Tibial nerve (tissue), 4 donors: ENCODE measurements around the gene GMDS. TPM values are rescaled to one million over a fixed set of nuclear protein-coding genes. Genes with fewer than 3 reads are reported as not detected.

Experiments used
- DNase-seq, 2 donors: peaks; one replicate each; pipeline ENCODE4 v3.0.0-alpha.2; 2019; ENCODE audit warnings: low spot score in 2 of 2
- H3K27ac ChIP-seq, 4 donors: fragments of 200-600 bp; sonication (generic) in 3 of 4; one replicate each; pipeline ENCODE4 v1.5.1; 2017 to 2019; ENCODE audit warnings: mild to moderate bottlenecking in 1 of 4
- H3K27me3 ChIP-seq, 2 donors: fragments of 200-600 bp; sonication (generic) in 1 of 2; one replicate each; pipeline versions ENCODE4 v1.5.1 to v1.6.0; 2017 to 2019
- H3K36me3 ChIP-seq, 3 donors: fragments of 200-600 bp; sonication (generic); one replicate each; pipeline ENCODE4 v1.5.1; 2018 to 2019
- H3K4me1 ChIP-seq, 4 donors: fragments of 200-600 bp; sonication (generic) in 3 of 4; one replicate each; pipeline ENCODE4 v1.5.1; 2017 to 2019
- H3K4me3 ChIP-seq, 4 donors: fragments of 200-600 bp; sonication (generic) in 3 of 4; one replicate each; pipeline ENCODE4 v1.5.1; 2017 to 2019; ENCODE audit warnings: mild to moderate bottlenecking in 1 of 4, moderate library complexity in 1 of 4
- H3K9me3 ChIP-seq, 4 donors: fragments of 200-600 bp; sonication (generic) in 3 of 4; one replicate each; pipeline ENCODE4 v1.5.1; 2017 to 2019
- EP300 ChIP-seq, 2 donors: sonication (generic); formaldehyde crosslinking; IDR thresholded peaks; one replicate each; pipeline ENCODE4 v1.6.1; 2017; ENCODE audit warnings: antibody characterized with exemption in 2 of 2, mild to moderate bottlenecking in 1 of 2
- POLR2A ChIP-seq, 2 donors: fragments of 450-650 bp; IDR thresholded peaks; one replicate each; pipeline ENCODE4 v1.6.1; 2017; ENCODE audit warnings: antibody characterized with exemption in 2 of 2, mild to moderate bottlenecking in 2 of 2, moderate library complexity in 2 of 2
- WGBS, 2 donors: methylation state at CpG; one replicate each; pipeline ENCODE4 v1.1.5; 2018; 5-methylcytosine and 5-hydroxymethylcytosine counted together
- total RNA-seq, 4 donors: library from RNA; depleted of rRNA; stranded (reverse); fragments of >200 nt; gene quantifications; one replicate each; pipeline ENCODE4 v1.1.0, GENCODE V29; 2016
- TF ChIP-seq, protein P1 (sequence below), 5 experiments: fragments of 200-600 bp in 3 of 5; fragments of 450-650 bp in 2 of 5; sonication (generic) in 3 of 5; IDR thresholded peaks; one replicate each; pipeline ENCODE4 v1.5.1; 2016 to 2019; ENCODE audit warnings: antibody characterized with exemption in 5 of 5, mild to moderate bottlenecking in 3 of 5, moderate library complexity in 2 of 5

Gene GMDS
- total RNA-seq, 4 donors from 2014 or later = 14.9 to 46.5 (median 32.8) TPM

GRCh38 chr6:2086326-2086965, 159.0 kb downstream of the GMDS start:
- no peak for TF ChIP-seq EP300 (IDR thresholded peaks at IDR 0.05)
- no peak for TF ChIP-seq POLR2A (IDR thresholded peaks at IDR 0.05)
- TF ChIP-seq, protein P1, sequence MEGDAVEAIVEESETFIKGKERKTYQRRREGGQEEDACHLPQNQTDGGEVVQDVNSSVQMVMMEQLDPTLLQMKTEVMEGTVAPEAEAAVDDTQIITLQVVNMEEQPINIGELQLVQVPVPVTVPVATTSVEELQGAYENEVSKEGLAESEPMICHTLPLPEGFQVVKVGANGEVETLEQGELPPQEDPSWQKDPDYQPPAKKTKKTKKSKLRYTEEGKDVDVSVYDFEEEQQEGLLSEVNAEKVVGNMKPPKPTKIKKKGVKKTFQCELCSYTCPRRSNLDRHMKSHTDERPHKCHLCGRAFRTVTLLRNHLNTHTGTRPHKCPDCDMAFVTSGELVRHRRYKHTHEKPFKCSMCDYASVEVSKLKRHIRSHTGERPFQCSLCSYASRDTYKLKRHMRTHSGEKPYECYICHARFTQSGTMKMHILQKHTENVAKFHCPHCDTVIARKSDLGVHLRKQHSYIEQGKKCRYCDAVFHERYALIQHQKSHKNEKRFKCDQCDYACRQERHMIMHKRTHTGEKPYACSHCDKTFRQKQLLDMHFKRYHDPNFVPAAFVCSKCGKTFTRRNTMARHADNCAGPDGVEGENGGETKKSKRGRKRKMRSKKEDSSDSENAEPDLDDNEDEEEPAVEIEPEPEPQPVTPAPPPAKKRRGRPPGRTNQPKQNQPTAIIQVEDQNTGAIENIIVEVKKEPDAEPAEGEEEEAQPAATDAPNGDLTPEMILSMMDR (IDR thresholded peaks at IDR 0.05) = no peak

DNA sequence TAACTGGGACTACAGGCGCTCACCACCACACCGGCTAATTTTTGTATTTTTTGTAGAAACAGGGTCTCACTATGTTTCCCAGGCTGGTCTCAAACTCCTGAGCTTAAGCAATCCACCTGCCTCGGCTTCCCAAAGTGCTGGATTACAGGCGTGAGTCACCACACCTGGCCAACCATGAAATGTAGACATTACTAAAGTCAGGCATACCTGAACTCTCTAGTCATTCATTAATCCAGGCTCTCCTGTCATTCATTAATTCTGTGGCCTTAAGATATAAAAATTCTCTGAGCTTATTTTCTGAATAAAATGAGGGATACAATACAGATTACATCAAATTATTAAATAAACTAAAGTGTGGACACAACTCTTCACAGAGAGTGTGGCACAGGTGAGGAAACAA, 159.7 kb downstream of the GMDS start:
- no peak overlapping the region for H3K4me3 ChIP-seq
- H3K36me3 ChIP-seq = no peaks in the 10 kb centered on the region
- no peak for TF ChIP-seq EP300 (IDR thresholded peaks at IDR 0.05)
- TF ChIP-seq, protein P1 (IDR thresholded peaks at IDR 0.05) = no peak
- no peak for TF ChIP-seq POLR2A (IDR thresholded peaks at IDR 0.05)
- 95 to 98% methylated on average over 4 of the region's 4 CpGs for WGBS, 2 donors
- H3K9me3 ChIP-seq = no peaks in the 10 kb centered on the region
- no peaks in the 10 kb centered on the region for H3K27me3 ChIP-seq
- no peak overlapping the region for H3K27ac ChIP-seq
- DNase-seq = no peak
- peaks cover 0 to 6% (median 0%) of the 10 kb centered on the region in 4 donors for H3K4me1 ChIP-seq

More at GRCh38 chr6:2086326-2086965, 159.0 kb downstream of the GMDS start:
- H3K27ac ChIP-seq = peak overlapping the region in 2 of 4 donors; percentile 41 to 43
- H3K9me3 ChIP-seq = no peaks in the 10 kb centered on the region
- H3K36me3 ChIP-seq = no peaks in the 10 kb centered on the region
- H3K27me3 ChIP-seq = no peaks in the 10 kb centered on the region
- no peak for DNase-seq
- H3K4me1 ChIP-seq = peaks cover 0 to 6% (median 0%) of the 10 kb centered on the region in 4 donors
- H3K4me3 ChIP-seq = no peak overlapping the region
- 42 to 47% methylated on average over 7 of the region's 7 CpGs for WGBS, 2 donors

GRCh38 chr6:2081155-2082138, 164.0 kb downstream of the GMDS start:
- H3K4me1 ChIP-seq = peaks cover 0 to 2% (median 0%) of the 10 kb centered on the region in 4 donors
- peaks cover 0 to 4% (median 0%) of the 10 kb centered on the region in 4 donors for H3K9me3 ChIP-seq
- no peak for DNase-seq
- no peaks in the 10 kb centered on the region for H3K27me3 ChIP-seq
- H3K27ac ChIP-seq = no peak overlapping the region
- no peak overlapping the region for H3K4me3 ChIP-seq
- WGBS, 2 donors = 70% methylated on average over 9 of the region's 9 CpGs
- H3K36me3 ChIP-seq = no peaks in the 10 kb centered on the region
- TF ChIP-seq, protein P1 (IDR thresholded peaks at IDR 0.05) = no peak
- no peak for TF ChIP-seq EP300 (IDR thresholded peaks at IDR 0.05)
- TF ChIP-seq POLR2A (IDR thresholded peaks at IDR 0.05) = no peak

DNA sequence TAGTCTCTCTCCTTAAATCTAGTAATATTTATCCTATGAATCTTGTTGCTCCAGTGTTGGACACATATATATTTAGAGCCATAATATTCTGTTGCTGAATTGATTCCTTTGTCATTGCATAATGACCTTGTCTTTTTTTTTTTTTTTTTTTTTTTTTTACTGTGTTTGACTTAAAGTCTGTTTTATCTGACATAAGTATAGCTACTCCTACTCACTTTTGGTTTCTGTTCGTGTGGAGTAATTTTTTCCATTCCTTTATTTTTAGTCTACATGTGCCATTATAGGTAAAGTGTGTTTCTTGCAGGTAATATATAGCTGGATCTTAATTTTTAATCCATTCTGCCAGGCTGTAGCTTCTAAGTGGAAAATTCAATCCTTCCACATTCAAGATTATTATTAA, 166.5 kb downstream of the GMDS start:
- H3K27ac ChIP-seq = no peak overlapping the region
- no peak for DNase-seq
- peaks cover 0 to 4% (median 0%) of the 10 kb centered on the region in 4 donors for H3K9me3 ChIP-seq
- no peak overlapping the region for H3K4me3 ChIP-seq
- H3K4me1 ChIP-seq = no peaks in the 10 kb centered on the region
- H3K36me3 ChIP-seq = no peaks in the 10 kb centered on the region
- H3K27me3 ChIP-seq = no peaks in the 10 kb centered on the region
- WGBS, 2 donors = 72 to 88% methylated on average over 1 of the region's 1 CpG
- TF ChIP-seq POLR2A (IDR thresholded peaks at IDR 0.05) (no peak), EP300 (IDR thresholded peaks at IDR 0.05) (no peak)
- TF ChIP-seq, protein P1 (IDR thresholded peaks at IDR 0.05) = no peak

- no peak overlapping the region for H3K4me3 ChIP-seq
- 94 to 100% methylated on average over 1 of the region's 1 CpG for WGBS, 2 donors
- H3K27me3 ChIP-seq = no peaks in the 10 kb centered on the region
- H3K4me1 ChIP-seq = no peaks in the 10 kb centered on the region
- no peak for DNase-seq
- H3K9me3 ChIP-seq = peaks cover 0 to 4% (median 0%) of the 10 kb centered on the region in 4 donors
- TF ChIP-seq, protein P1 (IDR thresholded peaks at IDR 0.05) = no peak
- TF ChIP-seq EP300 (IDR thresholded peaks at IDR 0.05) (no peak), POLR2A (IDR thresholded peaks at IDR 0.05) (no peak)
- no peaks in the 10 kb centered on the region for H3K36me3 ChIP-seq
- no peak overlapping the region for H3K27ac ChIP-seq
Observed at GRCh38 chr6:2077826-2078225, 167.6 kb downstream of the GMDS start.
